GM12878 (cell line): ENCODE results near the gene TTC8. TPM values are rescaled to one million over a fixed set of nuclear protein-coding genes. Genes with fewer than 3 reads are reported as not detected.

Experiments used
- ATAC-seq: fragments of 200-7000 bp; cut with Tn5 transposase; 3 replicates; pipeline ENCODE4 v1.9.1; 2020; ENCODE audit warnings: mild to moderate bottlenecking, moderate library complexity
- BruUV-seq: library from RNA; stranded (reverse); fragments of 400-500 nt; replicated peaks from 2 replicates; lab custom pipeline; 2021; lab: Mats Ljungman, UMichigan
- CTCF ChIA-PET: fragments of 300-600 bp; sonication (Branson Sonifier 250); formaldehyde crosslinking; extraction: SDS; loops from one replicate; lab custom pipeline; 2021; ENCODE audit warnings: inconsistent platforms; lab: Yijun Ruan, JAX
- POLR2A ChIA-PET: fragments of 350-600 bp; formaldehyde crosslinking; extraction: SDS; loops from one replicate; lab custom pipeline; 2021; ENCODE audit warnings: inconsistent platforms; lab: Charles Lee
- RAD21 ChIA-PET: fragments of 300-600 bp; sonication (Branson Sonifier 250); formaldehyde crosslinking; loops from one replicate; lab custom pipeline; 2023; ENCODE audit warnings: antibody characterized with exemption; ENCODE audit not compliant: unreplicated experiment; lab: Charles Lee
- SMC1A ChIA-PET: fragments of 300-600 bp; sonication (Branson Sonifier 250); formaldehyde crosslinking; loops from one replicate; lab custom pipeline; 2023; ENCODE audit not compliant: unreplicated experiment, uncharacterized antibody; lab: Charles Lee
- DNase-seq: peaks from one replicate; pipeline ENCODE4 v3.0.0-alpha.2; 2011; ENCODE audit warnings: low read depth, low spot score
- FAIRE-seq: peaks from 3 replicates; lab custom pipeline; 2011; peaks lifted over from hg19 to GRCh38; lab: Jason Lieb, UNC
- H2AFZ ChIP-seq: 2 replicates; pipeline ENCODE4 v1.6.0; 2011; ENCODE audit warnings: low read depth, low read length, control low read depth; ENCODE audit not compliant: control insufficient read depth
- H3K27ac ChIP-seq: 2 replicates; pipeline ENCODE4 v1.5.1; 2011; ENCODE audit warnings: control low read depth; ENCODE audit not compliant: control insufficient read depth, insufficient read depth
- H3K27me3 ChIP-seq, 2 experiments: replicated peaks in 1 of 2; 2 replicates each; pipeline versions ENCODE4 v1.6.0 to v1.6.1; 2011; ENCODE audit warnings: low read length in 1 of 2; ENCODE audit not compliant: control insufficient read depth in 2 of 2, insufficient read depth in 2 of 2
- H3K36me3 ChIP-seq, 2 experiments: 2 replicates each; pipeline ENCODE4 v1.5.1; 2011; ENCODE audit warnings: low read length in 1 of 2; ENCODE audit not compliant: control insufficient read depth in 2 of 2, insufficient read depth in 2 of 2
- H3K4me1 ChIP-seq: 2 replicates; pipeline ENCODE4 v1.6.1; 2011; ENCODE audit warnings: mild to moderate bottlenecking, low read length, moderate library complexity, mixed read lengths; ENCODE audit not compliant: control insufficient read depth, insufficient read depth
- H3K4me2 ChIP-seq: 2 replicates; pipeline ENCODE4 v1.6.0; 2011; ENCODE audit warnings: control low read depth; ENCODE audit not compliant: control insufficient read depth, insufficient read depth
- H3K4me3 ChIP-seq: fragments of 200-600 bp; sonication (generic); 2 replicates; pipeline ENCODE4 v1.5.1; 2016
- H3K79me2 ChIP-seq: 2 replicates; pipeline ENCODE4 v1.6.0; 2011; ENCODE audit warnings: low read length; ENCODE audit not compliant: control insufficient read depth, insufficient read depth
- H3K9ac ChIP-seq: 2 replicates; pipeline ENCODE4 v1.8.0; 2011; ENCODE audit warnings: low read length, control low read depth, mixed read lengths; ENCODE audit not compliant: control insufficient read depth, insufficient read depth
- H3K9me3 ChIP-seq: replicated peaks from 3 replicates; pipeline ENCODE4 v1.5.1; 2011; ENCODE audit warnings: mild to moderate bottlenecking, low read length; ENCODE audit not compliant: control insufficient read depth, insufficient read depth
- H4K20me1 ChIP-seq: 2 replicates; pipeline ENCODE4 v1.6.0; 2011; ENCODE audit not compliant: control insufficient read depth, insufficient read depth
- ATF2 ChIP-seq: IDR thresholded peaks from 2 replicates; pipeline ENCODE4 v1.6.1; 2012; ENCODE audit warnings: low read length, inconsistent platforms
- BMI1 ChIP-seq: fragments of 450-650 bp; IDR thresholded peaks from 2 replicates; pipeline ENCODE4 v1.6.1; 2016; ENCODE audit warnings: mild to moderate bottlenecking, moderate library complexity, borderline replicate concordance
- CHD4 ChIP-seq: fragments of 200-600 bp; sonication (generic); IDR thresholded peaks from 2 replicates; pipeline ENCODE4 v1.6.1; 2016; ENCODE audit warnings: mild to moderate bottlenecking
- CTCF ChIP-seq, 3 experiments: IDR thresholded peaks in 2 of 3; conservative IDR thresholded peaks in 1 of 3; 2 replicates each; pipeline ENCODE4 v1.5.1; 2011; ENCODE audit warnings: low read depth in 3 of 3, low read length in 3 of 3, mild to moderate bottlenecking in 3 of 3, control low read depth in 2 of 3, moderate library complexity in 2 of 3, inconsistent platforms in 1 of 3, mixed read lengths in 1 of 3; ENCODE audit not compliant: control insufficient read depth in 2 of 3, insufficient read depth in 1 of 3; ENCODE audit errors: extremely low read depth in 1 of 3
- ELK1 ChIP-seq: IDR thresholded peaks from 2 replicates; pipeline ENCODE4 v1.6.1; 2012; ENCODE audit warnings: low read depth, low read length, improper control_type of control experiment
- JUND ChIP-seq: IDR thresholded peaks from 2 replicates; pipeline ENCODE4 v1.6.1; 2012; ENCODE audit warnings: low read depth, mild to moderate bottlenecking, low read length, improper control_type of control experiment, moderate library complexity
- NR2C1 ChIP-seq: fragments of 450-650 bp; IDR thresholded peaks from 2 replicates; pipeline ENCODE4 v1.6.1; 2017; ENCODE audit warnings: antibody characterized with exemption, mild to moderate bottlenecking, moderate library complexity
- PRDM15 ChIP-seq: fragments of 450-650 bp; formaldehyde crosslinking; IDR thresholded peaks from 2 replicates; pipeline ENCODE4 v1.4.0; 2020; ENCODE audit warnings: mild to moderate bottlenecking, moderate library complexity
- RCOR1 ChIP-seq: conservative IDR thresholded peaks from 2 replicates; pipeline ENCODE4 v1.6.1; 2012; ENCODE audit warnings: low read depth, low read length, improper control_type of control experiment
- SMAD1 ChIP-seq: fragments of 450-650 bp; IDR thresholded peaks from 2 replicates; pipeline ENCODE4 v1.6.1; 2018; ENCODE audit warnings: mild to moderate bottlenecking, low read depth; ENCODE audit not compliant: partially characterized antibody
- SMAD5 ChIP-seq: IDR thresholded peaks from 2 replicates; pipeline ENCODE4 v1.6.1; 2016; ENCODE audit warnings: antibody characterized with exemption, low read depth
- SUPT20H ChIP-seq: IDR thresholded peaks from 2 replicates; pipeline ENCODE4 v1.6.1; 2011; ENCODE audit warnings: low read depth, mild to moderate bottlenecking, low read length, moderate library complexity, borderline replicate concordance; ENCODE audit not compliant: control insufficient read depth
- YY1 ChIP-seq: IDR thresholded peaks from 2 replicates; pipeline ENCODE4 v1.6.1; 2011; ENCODE audit warnings: low read depth, mild to moderate bottlenecking, low read length
- ZNF217 ChIP-seq: fragments of 450-650 bp; IDR thresholded peaks from 2 replicates; pipeline ENCODE4 v1.6.1; 2017; ENCODE audit warnings: antibody characterized with exemption, mild to moderate bottlenecking
- ZSCAN29 ChIP-seq: fragments of 450-650 bp; IDR thresholded peaks from 2 replicates; pipeline ENCODE4 v1.6.1; 2017; ENCODE audit warnings: mild to moderate bottlenecking, moderate library complexity
- WGBS: methylation state at CpG from one replicate; pipeline ENCODE4 v1.1.6; 2016; ENCODE audit warnings: low lambda C conversion rate; ENCODE audit not compliant: insufficient replicate concordance, insufficient coverage; ENCODE audit errors: missing lambda C conversion rate; 5-methylcytosine and 5-hydroxymethylcytosine counted together
- in situ Hi-C: fragments of 300-500 bp; cut with MboI; formaldehyde crosslinking; loops from 9 replicates; pipeline ENCODE4 v1.14.3; 2018; ENCODE audit warnings: mixed read lengths
- intact Hi-C: fragments of 100-400 bp; cut with micrococcal nuclease; formaldehyde crosslinking; loops from one replicate; pipeline ENCODE4 v1.14.2; 2022; ENCODE audit not compliant: unreplicated experiment
- polyA plus RNA-seq, 11 experiments: library from polyadenylated mRNA; depleted of rRNA in 4 of 11; unstranded in 6 of 11; stranded (reverse) in 5 of 11; fragments of >200 nt; fragmentation: Nextera tagmentation in 4 of 11; fragmentation: Illumina TruSeq in 1 of 11; extraction: Ambion mirVana in 4 of 11; extraction: Trizol in 1 of 11; gene quantifications; 1 replicate in 1 of 11; 2 replicates in 10 of 11; pipeline versions ENCODE4 v1.2.1 to v1.2.3, GENCODE V29; 2011 to 2016; ENCODE audit warnings: inconsistent platforms in 2 of 11, missing spikeins in 2 of 11, low read depth in 1 of 11
- total RNA-seq, 4 experiments: library from RNA; depleted of rRNA in 3 of 4; stranded (reverse); fragments of >200 nt in 3 of 4; fragmentation: Illumina TruSeq in 1 of 4; extraction: Trizol in 1 of 4; gene quantifications; 2 replicates each; pipeline versions ENCODE4 v1.2.1 to v1.2.3, GENCODE V29; 2013 to 2021

TTC8 gene
- total and polyA plus RNA-seq, 10 of the 15 experiments (the other 5 are each of a cell fraction or from before 2014, with no cell fraction given), result 1.5 to 4.6 (median 2.5) TPM

GRCh38 chr14:88852632-88853031 lies 28.2 kb downstream of the TTC8 start:
- 30% methylated on average over 1 of the region's 1 CpG for WGBS
- intact Hi-C loops (no loop called here), in situ Hi-C loops (no loop called here)
- no peak overlapping the region for H3K4me2 ChIP-seq
- ChIA-PET CTCF (no interaction called here), RAD21 (no interaction called here), POLR2A (no interaction called here), SMC1A (interaction anchor here (1.1 kb wide), 1 partner anchor 184 kb away, joined by 5 read pairs; no protein-coding TSS in a partner anchor)
- no peak for ATAC-seq
- H3K79me2 ChIP-seq, result no peaks in the 10 kb centered on the region
- no peaks in the 10 kb centered on the region for H3K9me3 ChIP-seq
- no peak overlapping the region for H2AFZ ChIP-seq
- H3K36me3 ChIP-seq, result no peaks in the 10 kb centered on the region
- H3K4me1 ChIP-seq, result no peaks in the 10 kb centered on the region
- H4K20me1 ChIP-seq, result no peaks in the 10 kb centered on the region
- H3K4me3 ChIP-seq, result no peak overlapping the region
- no peak for FAIRE-seq
- no TSS peak for BruUV-seq
- no peaks in the 10 kb centered on the region for H3K27me3 ChIP-seq
- no peak overlapping the region for H3K27ac ChIP-seq
- DNase-seq, result no peak
- no peak overlapping the region for H3K9ac ChIP-seq
- TF ChIP-seq PRDM15 (CRISPR knock-in tag), result no peak
- no peak for TF ChIP-seq ELK1
- TF ChIP-seq YY1, result no peak
- no peak for TF ChIP-seq ZNF217
- TF ChIP-seq ZSCAN29, result no peak
- TF ChIP-seq ATF2, result no peak
- TF ChIP-seq JUND, result no peak
- no peak for TF ChIP-seq NR2C1
- TF ChIP-seq BMI1, result no peak
- TF ChIP-seq RCOR1, result no peak
- TF ChIP-seq SUPT20H, result no peak
- no peak for TF ChIP-seq CHD4
- no peak for TF ChIP-seq SMAD1
- no peak for TF ChIP-seq SMAD5
- no peak for TF ChIP-seq CTCF (IDR thresholded peaks at IDR 0.05 in 2 of 3, conservative IDR thresholded peaks at IDR 0.05 in 1 of 3; ENCODE audit: control insufficient read depth in 2 of 3, extremely low read depth in 1 of 3, insufficient read depth in 1 of 3, low read depth in 3 of 3, low read length in 3 of 3)
